ENCODE data around the gene GLI2.

DNA sequence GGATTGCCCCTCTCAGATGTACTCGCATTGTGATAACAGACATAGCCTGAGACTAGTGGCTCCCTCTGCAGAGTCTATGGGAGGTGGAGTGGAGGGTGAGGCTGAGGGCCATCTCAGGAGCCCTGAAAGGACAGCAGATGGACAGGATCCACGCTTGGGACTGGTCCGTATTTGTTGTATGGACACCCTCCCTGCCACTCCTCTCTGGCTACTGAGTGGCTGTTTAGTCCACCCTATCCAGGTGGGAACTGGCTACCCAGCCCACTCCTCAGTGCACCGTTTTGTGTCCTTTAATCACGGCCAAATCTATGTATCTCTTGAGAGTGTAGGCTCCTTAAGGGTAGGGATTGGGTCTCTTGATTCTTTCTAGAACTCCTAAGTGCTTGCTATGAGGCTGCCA lies 4.5 kb upstream of the GLI2 start:
- TF ChIP-seq, protein P1, sequence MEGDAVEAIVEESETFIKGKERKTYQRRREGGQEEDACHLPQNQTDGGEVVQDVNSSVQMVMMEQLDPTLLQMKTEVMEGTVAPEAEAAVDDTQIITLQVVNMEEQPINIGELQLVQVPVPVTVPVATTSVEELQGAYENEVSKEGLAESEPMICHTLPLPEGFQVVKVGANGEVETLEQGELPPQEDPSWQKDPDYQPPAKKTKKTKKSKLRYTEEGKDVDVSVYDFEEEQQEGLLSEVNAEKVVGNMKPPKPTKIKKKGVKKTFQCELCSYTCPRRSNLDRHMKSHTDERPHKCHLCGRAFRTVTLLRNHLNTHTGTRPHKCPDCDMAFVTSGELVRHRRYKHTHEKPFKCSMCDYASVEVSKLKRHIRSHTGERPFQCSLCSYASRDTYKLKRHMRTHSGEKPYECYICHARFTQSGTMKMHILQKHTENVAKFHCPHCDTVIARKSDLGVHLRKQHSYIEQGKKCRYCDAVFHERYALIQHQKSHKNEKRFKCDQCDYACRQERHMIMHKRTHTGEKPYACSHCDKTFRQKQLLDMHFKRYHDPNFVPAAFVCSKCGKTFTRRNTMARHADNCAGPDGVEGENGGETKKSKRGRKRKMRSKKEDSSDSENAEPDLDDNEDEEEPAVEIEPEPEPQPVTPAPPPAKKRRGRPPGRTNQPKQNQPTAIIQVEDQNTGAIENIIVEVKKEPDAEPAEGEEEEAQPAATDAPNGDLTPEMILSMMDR (conservative IDR thresholded peaks at IDR 0.05; ENCODE audit: low read depth, low read length) = no peak
- TF ChIP-seq FOS (IDR thresholded peaks at IDR 0.05; ENCODE audit: low read depth, low read length) (no peak), POLR2A (IDR thresholded peaks at IDR 0.05; ENCODE audit: low read depth, low read length) (no peak), SMC3 (IDR thresholded peaks at IDR 0.05; ENCODE audit: low read depth, low read length) (no peak), MAFK (IDR thresholded peaks at IDR 0.05; ENCODE audit: low read depth, low read length) (no peak), RAD21 (IDR thresholded peaks at IDR 0.05; ENCODE audit: low read length) (no peak), RCOR1 (IDR thresholded peaks at IDR 0.05; ENCODE audit: insufficient replicate concordance, low read length) (no peak), MXI1 (IDR thresholded peaks at IDR 0.05; ENCODE audit: borderline replicate concordance, low read depth, low read length) (no peak)
- TF ChIP-seq, protein P2, sequence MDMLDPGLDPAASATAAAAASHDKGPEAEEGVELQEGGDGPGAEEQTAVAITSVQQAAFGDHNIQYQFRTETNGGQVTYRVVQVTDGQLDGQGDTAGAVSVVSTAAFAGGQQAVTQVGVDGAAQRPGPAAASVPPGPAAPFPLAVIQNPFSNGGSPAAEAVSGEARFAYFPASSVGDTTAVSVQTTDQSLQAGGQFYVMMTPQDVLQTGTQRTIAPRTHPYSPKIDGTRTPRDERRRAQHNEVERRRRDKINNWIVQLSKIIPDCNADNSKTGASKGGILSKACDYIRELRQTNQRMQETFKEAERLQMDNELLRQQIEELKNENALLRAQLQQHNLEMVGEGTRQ (IDR thresholded peaks at IDR 0.05; ENCODE audit: low read depth, low read length) = no peak
- TF ChIP-seq, protein P3, sequence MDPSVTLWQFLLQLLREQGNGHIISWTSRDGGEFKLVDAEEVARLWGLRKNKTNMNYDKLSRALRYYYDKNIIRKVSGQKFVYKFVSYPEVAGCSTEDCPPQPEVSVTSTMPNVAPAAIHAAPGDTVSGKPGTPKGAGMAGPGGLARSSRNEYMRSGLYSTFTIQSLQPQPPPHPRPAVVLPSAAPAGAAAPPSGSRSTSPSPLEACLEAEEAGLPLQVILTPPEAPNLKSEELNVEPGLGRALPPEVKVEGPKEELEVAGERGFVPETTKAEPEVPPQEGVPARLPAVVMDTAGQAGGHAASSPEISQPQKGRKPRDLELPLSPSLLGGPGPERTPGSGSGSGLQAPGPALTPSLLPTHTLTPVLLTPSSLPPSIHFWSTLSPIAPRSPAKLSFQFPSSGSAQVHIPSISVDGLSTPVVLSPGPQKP (IDR thresholded peaks at IDR 0.05; ENCODE audit: borderline replicate concordance, low read depth, low read length) = no peak

Data from IMR-90 (cell line).